Measurements from ENCODE around the gene BARHL1. TPM values are rescaled to one million over a fixed set of nuclear protein-coding genes. Genes with fewer than 3 reads are reported as not detected.

Gene BARHL1
- total and polyA plus RNA-seq, 2 donors (not counting 3 experiments of a cell fraction or from before 2014, with no cell fraction given), result not detected

DNA sequence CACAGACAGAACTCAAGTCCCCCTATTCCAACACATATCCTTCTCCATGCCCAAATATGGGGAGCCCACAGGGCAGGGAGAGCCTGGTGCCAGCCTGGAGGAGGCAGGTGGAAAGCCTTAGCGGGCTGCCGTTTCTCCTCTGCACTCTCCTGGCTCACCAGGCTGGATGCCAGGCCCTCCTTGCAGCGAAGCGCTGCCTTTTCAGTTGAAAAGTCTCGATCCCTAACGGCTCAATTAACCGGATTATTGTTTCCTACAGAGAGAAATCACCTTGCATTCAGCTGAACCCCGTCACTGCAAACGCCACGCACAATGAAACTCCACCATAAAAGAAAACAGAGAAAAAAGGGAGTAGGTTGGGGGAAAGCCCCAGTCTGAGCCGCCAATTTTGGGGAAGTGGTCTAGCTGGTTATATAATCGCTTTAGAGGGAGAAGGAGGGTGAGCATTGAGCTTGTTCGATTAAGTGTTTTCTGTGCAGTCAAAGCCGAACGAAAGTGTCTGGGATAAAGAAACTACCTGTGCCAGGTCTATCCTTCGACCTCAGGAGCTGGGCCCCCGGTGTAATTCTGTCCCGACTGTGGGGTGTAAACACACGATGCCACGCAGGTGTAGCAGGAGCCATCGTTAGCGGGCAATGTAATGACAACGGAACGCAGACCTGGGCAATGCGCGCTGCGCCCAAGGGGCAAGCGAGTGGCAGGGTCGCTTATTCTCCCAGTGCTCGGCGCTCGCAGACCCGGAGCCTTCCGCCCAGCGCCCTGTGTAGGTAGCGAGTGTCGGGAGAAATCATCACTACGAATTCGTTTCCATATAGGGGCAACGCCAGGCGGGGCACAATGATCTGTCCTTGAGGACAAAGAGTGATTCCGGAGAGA lies 3.8 kb downstream of the BARHL1 start:
- H3K4me3 ChIP-seq (replicated peaks in 1 of 3; ENCODE audit: insufficient read depth in 1 of 3, low read depth in 1 of 3, low read length in 3 of 3), result no peak overlapping the region
- FAIRE-seq, result no peak
- TF ChIP-seq EZH2 (IDR thresholded peaks at IDR 0.05; ENCODE audit: borderline replicate concordance, low read depth, low read length, severe bottlenecking), result peak; percentile 97
- no peak for TF ChIP-seq POLR2AphosphoS5 (IDR thresholded peaks at IDR 0.05; ENCODE audit: insufficient read depth, low read depth, low read length)
- peaks cover 85 to 95% of the 10 kb centered on the region in 2 experiments for H3K27me3 ChIP-seq (ENCODE audit: control insufficient read depth in 2 of 2, insufficient read depth in 2 of 2, low read length in 2 of 2)
- dilution Hi-C loops (cut with MboI; ENCODE audit: extremely low pct_ligation_motif_present, low sequenced_read_pairs), result no loop called here
- peaks cover 11% of the 10 kb centered on the region for H3K4me1 ChIP-seq (ENCODE audit: control insufficient read depth, extremely low read depth, insufficient read depth, low read length)
- no peaks in the 10 kb centered on the region for H3K79me2 ChIP-seq (ENCODE audit: control insufficient read depth, insufficient read depth, low read length)
- H3K27ac ChIP-seq (ENCODE audit: insufficient read depth, low read depth, low read length), result no peak overlapping the region
- no peak overlapping the region for H3K4me2 ChIP-seq (ENCODE audit: insufficient read depth, low read length)
- H3K36me3 ChIP-seq (ENCODE audit: control insufficient read depth in 2 of 2, extremely low read depth in 1 of 2, insufficient read depth in 2 of 2, low read length in 2 of 2), result no peaks in the 10 kb centered on the region
- H2AFZ ChIP-seq (ENCODE audit: low read depth, low read length), result no peak overlapping the region
- no peaks in the 10 kb centered on the region for H3K9me1 ChIP-seq (replicated peaks; ENCODE audit: control insufficient read depth, extremely low read depth, insufficient read depth, low read length)
- POLR2A ChIA-PET, result no interaction called here
- CTCF ChIA-PET, result interaction anchor here (1.3 kb wide), 1 partner anchor 14 kb away, joined by 3 read pairs; no protein-coding TSS in a partner anchor
- intact Hi-C loops (cut with micrococcal nuclease), result no loop called here
- no TSS peak for BruUV-seq (replicated peaks)
- H4K20me1 ChIP-seq (replicated peaks; ENCODE audit: control insufficient read depth, extremely low read depth, insufficient read depth, low read length), result no peaks in the 10 kb centered on the region
- no peak overlapping the region for H3K9ac ChIP-seq (replicated peaks; ENCODE audit: extremely low read depth, insufficient read depth, low read length)
- H3K9me3 ChIP-seq (replicated peaks; ENCODE audit: control insufficient read depth, insufficient read depth, low read length), result no peaks in the 10 kb centered on the region
- DNase-seq (ENCODE audit: low read depth, low spot score), result no peak

DNA sequence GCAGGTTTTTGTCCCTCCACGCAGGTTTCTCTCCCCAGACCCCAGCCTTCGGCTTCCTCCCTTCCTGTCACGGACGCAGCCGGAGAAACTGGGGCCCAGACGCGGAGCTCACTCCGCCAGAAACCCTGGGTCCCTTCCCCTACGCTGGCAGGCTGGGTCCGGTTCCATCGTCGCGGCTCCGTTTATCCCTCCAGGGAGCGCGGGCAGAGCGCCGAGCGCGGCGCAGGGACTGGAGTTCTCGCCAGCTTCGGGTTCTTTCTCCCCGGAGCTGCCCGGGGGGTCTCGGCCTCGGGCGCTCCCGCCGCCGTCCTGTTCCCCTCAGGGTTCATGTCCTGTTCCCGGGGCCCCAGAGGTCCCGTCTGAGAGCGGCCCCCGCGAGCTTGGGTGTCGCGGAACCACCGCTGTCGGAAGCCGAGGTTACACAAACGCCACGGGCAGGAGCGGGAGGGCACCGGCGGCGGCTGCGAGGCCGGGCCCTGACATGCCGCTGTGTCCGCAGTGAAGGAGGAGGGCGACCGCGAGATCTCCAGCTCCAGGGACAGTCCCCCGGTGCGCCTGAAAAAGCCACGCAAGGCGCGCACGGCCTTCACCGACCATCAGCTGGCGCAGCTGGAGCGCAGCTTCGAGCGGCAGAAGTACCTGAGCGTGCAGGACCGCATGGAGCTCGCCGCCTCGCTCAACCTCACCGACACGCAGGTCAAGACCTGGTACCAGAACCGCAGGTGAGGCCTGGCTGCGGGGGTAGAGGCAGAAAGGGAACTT lies 4.6 kb downstream of the BARHL1 start:
- Histone ChIP-seq H3K27me3 (ENCODE audit: control insufficient read depth in 2 of 2, insufficient read depth in 2 of 2, low read length in 2 of 2) (peaks cover 87 to 96% of the 10 kb centered on the region in 2 experiments), H4K20me1 (replicated peaks; ENCODE audit: control insufficient read depth, extremely low read depth, insufficient read depth, low read length) (no peaks in the 10 kb centered on the region), H2AFZ (ENCODE audit: low read depth, low read length) (no peak overlapping the region), H3K4me3 (replicated peaks in 1 of 3; ENCODE audit: insufficient read depth in 1 of 3, low read depth in 1 of 3, low read length in 3 of 3) (no peak overlapping the region), H3K9me3 (replicated peaks; ENCODE audit: control insufficient read depth, insufficient read depth, low read length) (no peaks in the 10 kb centered on the region), H3K79me2 (ENCODE audit: control insufficient read depth, insufficient read depth, low read length) (no peaks in the 10 kb centered on the region), H3K4me2 (ENCODE audit: insufficient read depth, low read length) (no peak overlapping the region), H3K9me1 (replicated peaks; ENCODE audit: control insufficient read depth, extremely low read depth, insufficient read depth, low read length) (no peaks in the 10 kb centered on the region), H3K9ac (replicated peaks; ENCODE audit: extremely low read depth, insufficient read depth, low read length) (no peak overlapping the region), H3K4me1 (ENCODE audit: control insufficient read depth, extremely low read depth, insufficient read depth, low read length) (peaks cover 11% of the 10 kb centered on the region), H3K27ac (ENCODE audit: insufficient read depth, low read depth, low read length) (no peak overlapping the region), H3K36me3 (ENCODE audit: control insufficient read depth in 2 of 2, extremely low read depth in 1 of 2, insufficient read depth in 2 of 2, low read length in 2 of 2) (no peaks in the 10 kb centered on the region)
- intact Hi-C loops (cut with micrococcal nuclease) (no loop called here), dilution Hi-C loops (cut with MboI; ENCODE audit: extremely low pct_ligation_motif_present, low sequenced_read_pairs) (no loop called here)
- BruUV-seq (replicated peaks), result no TSS peak
- no peak for FAIRE-seq
- no peak for TF ChIP-seq JUN (IDR thresholded peaks at IDR 0.05; ENCODE audit: borderline replicate concordance, insufficient read depth, insufficient read length, low read depth)
- no peak for TF ChIP-seq CTCF (IDR thresholded peaks at IDR 0.05; ENCODE audit: extremely low read depth in 1 of 2, insufficient read depth in 1 of 2, low read depth in 1 of 2, low read length in 2 of 2)
- TF ChIP-seq POLR2AphosphoS5 (IDR thresholded peaks at IDR 0.05; ENCODE audit: insufficient read depth, low read depth, low read length), result no peak
- no peak for TF ChIP-seq MAX (IDR thresholded peaks at IDR 0.05; ENCODE audit: insufficient read depth, insufficient read length)
- TF ChIP-seq EZH2 (IDR thresholded peaks at IDR 0.05; ENCODE audit: borderline replicate concordance, low read depth, low read length, severe bottlenecking), result peak; percentile 92
- no peak for TF ChIP-seq POLR2A (IDR thresholded peaks at IDR 0.05; ENCODE audit: low read depth, low read length)
- POLR2A ChIA-PET, result no interaction called here
- no peak for DNase-seq (ENCODE audit: low read depth, low spot score)
- CTCF ChIA-PET, result interaction anchor here (1.3 kb wide), 1 partner anchor 15 kb away, joined by 3 read pairs; no protein-coding TSS in a partner anchor

All from endothelial cell of umbilical vein (primary cell).